ENCODE data around the gene CACNG4.
"Not testable (repeated sequence)": the region's sequence is repeated elsewhere in the genome, so short reads cannot be mapped to it uniquely, and the experiment has no call there.

CACNG4 gene

DNA sequence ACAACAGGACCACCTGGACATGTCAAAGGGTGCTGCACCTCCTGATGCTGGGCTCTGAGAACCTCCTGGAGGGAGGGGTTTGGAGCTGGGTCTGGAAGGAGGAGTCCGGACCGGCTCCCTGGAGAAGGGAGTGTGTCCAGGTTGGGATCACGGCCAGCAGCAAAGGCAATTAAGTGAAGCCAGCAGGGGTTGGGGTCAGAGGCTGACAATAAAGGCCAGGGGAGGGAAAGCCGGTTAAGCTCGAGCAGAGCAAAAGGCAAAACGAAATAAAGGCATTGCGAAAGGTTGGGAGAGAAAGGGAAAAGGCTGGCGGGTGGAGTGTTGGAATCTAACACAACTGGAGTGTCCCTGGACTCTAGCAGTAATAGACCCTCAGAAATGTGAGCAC is 992 bp upstream of the CACNG4 start:
- no peak for DNase-seq

DNA sequence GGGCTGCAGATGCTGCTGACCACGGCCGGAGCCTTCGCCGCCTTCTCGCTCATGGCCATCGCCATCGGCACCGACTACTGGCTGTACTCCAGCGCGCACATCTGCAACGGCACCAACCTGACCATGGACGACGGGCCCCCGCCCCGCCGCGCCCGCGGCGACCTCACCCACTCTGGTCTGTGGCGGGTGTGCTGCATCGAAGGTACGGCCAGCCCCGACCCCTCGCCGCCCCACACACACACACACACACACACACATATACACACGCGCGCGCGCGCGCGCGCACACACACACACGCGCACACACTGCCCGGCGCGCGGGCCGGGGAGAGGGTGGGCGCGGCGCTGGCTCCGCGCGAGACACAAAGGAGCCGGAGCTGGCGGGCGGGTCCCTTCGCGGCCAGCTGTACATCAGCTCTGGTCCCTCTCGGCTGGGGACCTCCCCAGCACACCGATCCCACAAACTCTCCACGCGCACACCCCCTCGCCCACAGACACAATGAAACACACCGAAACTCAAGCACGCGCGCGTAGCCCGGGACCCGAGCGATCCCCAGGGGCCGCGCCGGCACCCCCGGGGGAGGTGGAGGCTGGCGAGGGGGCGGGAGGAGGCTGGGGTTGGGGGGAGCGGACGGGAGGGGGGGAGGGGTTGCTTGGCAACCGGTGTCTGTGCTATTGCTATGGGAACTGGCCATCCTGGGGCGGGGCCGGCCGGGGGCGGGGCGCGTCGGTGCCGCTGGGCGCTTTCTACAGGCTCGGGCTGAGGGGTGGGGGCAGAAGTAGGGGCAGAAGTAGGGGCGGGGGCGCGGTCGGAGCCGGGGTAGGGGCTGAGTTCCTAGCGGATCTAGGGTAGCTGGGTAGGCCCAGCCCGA is 658 bp downstream of the CACNG4 start:
- peak in 33 of 58 donors; percentile 8 to 69 (median 35) for DNase-seq

DNA sequence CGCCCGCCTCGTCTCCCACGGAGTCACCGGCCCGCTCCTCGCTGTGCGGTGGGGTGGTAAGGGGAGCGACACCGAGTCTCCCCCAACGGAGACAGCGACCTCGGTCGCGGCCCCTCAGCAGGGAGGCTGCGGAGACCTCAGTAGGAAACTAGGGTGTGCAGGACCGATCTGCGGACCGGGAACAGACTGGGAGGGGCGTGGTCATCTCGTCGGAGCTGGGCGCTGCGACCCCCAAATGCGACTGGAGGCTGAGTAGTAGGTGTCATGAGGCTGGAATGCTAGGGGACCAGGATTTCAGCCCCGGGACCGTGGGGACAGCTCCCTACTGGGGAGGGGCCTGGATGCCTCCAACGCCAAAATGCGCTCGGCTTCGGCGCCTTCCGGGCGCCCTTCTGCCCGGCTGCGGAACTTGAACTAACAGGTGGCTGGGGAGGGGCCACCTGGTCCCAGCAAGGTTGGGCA is 1.3 kb downstream of the CACNG4 start:
- no peak for DNase-seq

DNA sequence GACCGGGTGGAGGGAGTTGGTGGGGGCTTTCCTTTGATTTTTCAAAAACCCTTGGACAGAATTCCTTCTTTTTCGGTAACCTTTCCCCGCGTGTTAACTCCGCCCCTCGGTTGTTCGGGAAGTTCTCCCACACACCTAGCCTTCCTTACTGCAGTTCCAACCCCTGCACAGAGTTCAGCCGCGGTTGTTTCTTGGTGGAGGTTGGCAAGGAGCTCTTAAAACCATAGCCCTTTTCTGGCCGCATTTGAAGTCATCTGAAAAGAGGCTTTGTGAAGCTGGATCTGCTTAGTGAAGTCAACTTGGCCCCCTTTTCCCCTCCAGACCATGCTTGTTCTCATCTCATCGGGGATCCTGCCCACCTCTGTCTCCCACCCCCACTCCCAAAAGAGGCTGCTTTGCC is 1.8 kb downstream of the CACNG4 start:
- DNase-seq: no peak

DNA sequence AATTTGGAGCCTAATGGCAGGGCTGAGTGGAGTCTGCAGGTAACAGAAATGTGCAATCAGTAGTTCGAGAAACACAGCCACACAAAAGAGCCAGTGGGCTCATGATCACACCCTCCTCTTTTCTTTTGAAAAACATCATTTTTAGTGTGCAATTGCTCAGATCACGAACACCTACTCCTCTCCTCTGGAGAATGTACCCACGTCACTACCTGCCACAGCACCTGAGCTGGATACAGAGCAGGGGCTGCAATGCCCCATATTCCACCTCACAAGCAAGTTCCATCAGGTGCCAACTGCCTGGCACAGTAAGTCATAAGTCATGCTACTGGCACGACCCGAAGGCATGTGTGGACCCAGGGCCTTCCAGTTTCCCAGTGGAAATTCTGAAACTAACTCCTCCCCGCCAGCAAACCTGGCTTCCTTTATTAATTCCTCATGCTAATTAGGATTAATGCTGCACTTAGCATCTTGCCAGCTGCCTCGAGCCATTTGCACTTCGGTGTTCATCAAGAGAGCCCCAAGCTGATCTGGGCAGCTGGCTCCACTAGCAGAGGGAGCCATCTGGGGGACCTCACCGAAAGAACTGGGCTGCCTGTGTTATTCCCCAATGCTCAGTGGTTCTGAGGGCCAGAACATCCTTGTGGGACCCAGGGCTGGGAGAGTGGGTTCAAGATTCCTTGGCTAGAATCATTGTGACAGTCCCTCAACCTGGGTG is 2.4 kb downstream of the CACNG4 start:
- peak in 2 of 58 donors; percentile 21 to 32 for DNase-seq

DNA sequence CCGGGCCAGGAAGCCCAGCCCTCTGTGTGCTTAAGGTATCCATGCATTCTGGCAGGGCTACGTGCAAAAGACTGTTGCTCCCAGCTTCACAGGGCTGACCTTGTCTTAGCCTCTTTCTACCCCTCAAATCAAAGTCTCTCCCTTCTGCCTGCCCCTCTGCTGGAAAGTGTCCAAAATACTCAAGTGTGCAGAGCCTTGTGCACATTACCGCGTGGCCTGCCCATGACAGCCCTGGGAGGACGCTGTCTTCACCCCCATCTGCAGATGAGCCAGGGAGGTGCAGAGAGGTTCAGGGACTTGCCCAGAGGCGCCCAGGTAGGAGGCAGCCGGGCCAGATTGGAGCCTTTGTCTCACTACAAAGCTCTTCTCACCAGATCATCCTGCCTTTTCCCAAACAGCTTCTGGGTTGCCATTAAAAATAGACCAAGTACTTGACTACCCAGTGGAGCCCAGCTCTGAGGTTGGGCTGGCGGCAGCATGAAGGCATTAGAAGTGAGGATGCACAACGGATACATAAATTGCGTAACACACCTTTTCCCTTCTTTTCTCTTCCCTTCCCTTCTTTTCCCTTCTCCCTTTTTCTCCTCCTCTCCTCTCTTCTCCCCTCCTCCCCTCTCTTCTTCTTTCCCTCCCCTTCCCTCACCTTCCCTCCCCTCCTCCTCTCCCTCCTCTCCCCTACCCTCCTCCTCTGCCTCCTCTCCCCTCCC is 3.5 kb downstream of the CACNG4 start:
- no peak for DNase-seq

DNA sequence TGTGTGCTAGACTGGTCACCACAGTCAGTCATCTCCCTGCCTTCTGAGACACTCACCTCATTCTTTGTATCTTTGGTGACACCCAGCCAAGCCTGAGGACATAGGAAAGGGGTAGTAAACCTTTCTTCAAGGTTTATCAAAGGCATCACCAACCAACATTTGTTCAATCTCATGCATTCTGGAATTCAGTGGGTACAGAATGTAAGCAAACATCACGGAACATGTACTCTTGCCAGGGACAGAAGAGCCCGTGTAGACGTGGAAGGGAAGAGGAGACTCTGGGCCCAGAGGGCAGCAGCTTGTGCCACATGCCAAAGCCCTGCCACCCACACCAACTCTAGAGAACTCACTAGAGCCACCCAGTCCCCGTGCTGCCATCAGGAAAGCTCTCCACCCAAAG is 4.4 kb downstream of the CACNG4 start:
- DNase-seq: no peak

DNA sequence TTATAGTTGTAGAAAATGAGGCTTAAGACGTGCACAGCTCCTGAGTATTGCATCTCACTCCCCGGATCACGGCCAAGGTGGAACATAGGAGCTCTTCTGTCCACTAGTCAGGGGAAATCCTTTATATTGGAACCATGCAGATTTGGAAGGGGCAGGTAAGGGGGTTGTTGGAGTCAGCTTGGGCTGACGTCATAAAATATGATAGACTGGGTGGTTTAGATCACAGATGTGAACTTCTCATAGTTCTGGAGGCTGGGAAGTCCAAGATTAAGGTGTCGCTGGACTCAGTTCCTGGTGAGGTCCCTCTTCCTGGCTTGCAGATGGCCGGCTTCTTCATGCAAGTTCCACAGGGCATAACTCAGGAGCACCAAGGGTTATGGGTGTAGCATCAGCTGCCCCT is 5.6 kb downstream of the CACNG4 start:
- DNase-seq: no peak

DNA sequence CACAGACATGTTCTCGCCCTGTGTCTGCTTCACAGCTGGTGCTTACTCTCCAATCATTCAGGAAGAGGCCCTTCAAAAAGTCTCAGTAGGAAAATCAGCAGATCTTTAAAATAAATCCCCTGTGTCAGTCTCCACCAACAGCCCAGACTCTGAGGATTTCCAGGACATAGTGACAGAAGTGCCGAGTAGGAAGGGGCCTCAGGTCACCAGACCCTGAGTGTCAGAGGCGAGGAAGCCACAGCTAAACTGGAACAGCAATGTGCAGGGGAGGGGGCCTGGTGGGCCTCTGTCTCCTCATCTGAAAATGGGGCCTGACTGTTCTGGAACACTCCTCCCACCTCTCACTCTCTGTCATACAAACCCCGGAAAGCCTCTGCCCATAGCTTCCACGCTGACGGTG is 6.3 kb downstream of the CACNG4 start:
- no peak for DNase-seq

DNA sequence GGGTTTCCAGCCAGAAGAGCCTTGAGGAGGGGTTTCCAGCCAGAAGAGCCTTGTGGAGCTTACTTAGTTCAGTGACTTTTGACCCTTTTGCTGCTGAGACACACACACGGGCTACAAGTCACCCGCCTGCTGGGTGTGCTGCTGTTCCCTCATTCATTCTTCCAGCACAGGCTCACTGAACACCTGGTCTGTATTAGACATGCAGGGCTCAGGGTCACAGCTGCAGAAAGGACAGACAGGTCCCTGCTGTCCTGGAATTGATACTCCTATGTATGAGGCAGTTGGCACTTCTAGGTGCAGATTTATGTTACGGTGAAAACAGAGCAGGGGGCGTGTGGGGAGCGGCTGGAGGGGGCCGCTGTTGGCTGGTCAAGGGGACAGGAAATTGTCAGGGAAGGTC is 6.8 kb downstream of the CACNG4 start:
- no peak for DNase-seq

DNA sequence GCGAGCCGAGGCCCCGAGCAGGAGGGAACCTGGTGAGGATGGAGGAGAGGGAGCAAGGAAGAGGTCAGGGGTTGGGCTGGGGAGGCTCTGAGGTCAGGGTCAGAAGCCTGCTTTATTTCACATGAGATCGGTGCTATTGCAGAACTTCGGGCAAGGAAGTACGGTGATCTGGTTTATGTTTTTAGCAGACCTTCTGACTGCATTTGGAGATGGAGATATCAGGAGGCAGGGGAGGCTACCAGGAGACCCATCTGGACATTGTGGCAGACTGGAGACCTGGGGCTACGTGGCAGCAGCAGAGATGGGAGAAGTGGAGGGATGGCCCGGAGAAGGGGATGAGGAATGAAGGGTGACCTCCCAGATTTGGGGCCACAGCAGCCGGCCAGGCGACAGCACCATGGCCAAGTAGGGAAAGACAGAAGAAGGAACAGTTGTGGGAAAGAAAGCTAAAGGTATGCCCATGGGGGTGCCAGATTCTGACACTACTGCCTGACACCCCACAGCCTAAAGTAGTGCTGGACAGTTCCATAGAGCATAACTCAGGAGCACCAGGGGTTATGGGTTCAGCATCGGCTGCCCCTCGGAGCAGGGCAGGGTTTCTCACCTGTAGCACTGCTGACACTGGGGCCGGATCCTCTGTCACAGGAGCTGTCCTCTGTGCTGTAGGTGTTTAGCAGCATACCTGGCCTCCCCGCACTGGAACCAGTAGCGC is 7.4 kb downstream of the CACNG4 start:
- no peak for DNase-seq

DNA sequence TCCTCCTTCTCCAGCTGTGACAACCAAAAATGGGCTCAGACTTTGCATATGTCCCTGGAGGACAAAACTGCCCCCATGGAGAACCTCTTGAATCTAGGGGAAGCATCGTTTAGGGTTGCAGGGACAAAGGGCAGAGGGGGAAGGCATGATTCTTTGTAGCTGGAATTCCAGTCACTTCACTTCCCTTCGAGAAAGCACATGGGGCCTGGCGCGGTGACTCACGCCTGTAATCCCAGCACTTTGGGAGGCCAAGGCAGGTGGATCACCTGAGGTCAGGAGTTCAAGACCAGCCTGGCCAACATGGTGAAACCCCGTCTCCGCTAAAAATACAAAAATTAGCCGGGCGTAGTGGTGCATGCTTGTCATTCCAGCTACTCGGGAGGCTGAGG is 7.9 kb downstream of the CACNG4 start:
- DNase-seq: not testable (repeated sequence)

DNA sequence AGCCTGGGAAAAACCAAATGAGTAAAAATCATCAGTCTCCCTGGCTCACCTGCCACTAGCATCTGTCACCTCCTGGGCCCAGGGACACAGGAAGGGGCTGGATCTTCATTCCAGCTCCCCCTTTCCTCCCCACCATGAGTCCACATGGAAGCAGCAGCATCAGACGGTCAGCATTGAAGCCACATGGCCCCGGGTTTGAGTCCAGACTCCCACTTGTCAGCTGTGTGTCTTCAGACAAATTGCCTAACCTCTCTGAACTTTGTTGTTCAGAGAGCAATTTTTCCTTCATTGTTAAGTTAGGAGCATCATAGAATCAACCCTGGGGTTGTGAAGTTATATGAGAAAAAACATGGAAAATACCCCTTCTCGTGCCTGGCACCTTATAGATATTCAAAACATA is 10.7 kb downstream of the CACNG4 start:
- no peak for DNase-seq

DNA sequence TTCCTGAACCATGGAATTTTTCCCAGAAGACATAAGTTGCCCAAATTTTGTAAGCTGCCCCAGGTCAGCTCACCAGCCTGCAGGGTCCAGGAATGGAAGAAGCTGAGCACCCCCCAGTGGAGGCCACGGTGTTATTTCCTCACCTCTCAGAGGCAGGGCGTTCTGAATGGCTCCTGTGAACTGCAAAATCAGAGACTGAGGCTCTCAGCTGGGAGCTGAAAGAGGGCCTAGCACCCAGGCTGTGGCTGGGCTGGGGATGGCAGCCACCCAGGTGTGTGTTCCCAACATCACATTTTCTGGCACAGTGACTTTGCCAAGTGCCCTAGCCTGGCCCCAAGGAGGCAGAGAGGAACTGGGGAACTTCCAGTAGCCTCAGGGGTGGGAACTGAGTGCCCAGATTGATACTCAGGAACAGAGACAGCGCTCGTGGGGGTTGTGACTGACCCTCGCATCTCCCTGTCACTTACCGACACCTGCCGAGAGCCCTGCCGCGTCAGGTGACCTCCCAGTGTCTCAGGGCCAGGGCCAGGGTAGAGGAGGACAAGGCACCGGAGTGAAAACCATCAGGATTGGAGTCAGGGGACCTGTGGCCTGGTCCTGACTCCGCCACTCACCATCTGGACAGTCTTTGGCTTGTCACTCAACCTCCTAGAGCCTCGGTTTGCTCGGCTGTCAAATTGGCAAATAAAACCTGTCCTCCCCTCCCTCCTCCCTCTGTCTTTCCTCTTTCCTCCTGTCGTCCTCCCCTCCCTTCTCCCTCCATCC is 11.3 kb downstream of the CACNG4 start:
- peak in 9 of 58 donors; percentile 9 to 30 (median 21) for DNase-seq

DNA sequence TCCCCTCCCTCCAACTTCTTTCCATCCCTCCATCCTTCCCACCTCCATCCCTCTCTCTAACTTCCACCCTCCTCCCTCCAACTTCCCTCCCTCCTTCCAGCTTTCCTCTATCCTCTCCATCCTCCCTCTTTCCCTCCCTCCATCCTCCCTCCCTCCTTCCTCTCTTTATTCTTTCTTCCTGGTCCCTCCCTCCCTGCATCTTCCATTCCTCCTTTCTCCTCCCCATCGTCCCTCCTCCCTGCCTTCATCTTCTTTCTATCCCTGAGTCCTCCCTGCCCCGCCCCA is 11.8 kb downstream of the CACNG4 start:
- no peak for DNase-seq

DNA sequence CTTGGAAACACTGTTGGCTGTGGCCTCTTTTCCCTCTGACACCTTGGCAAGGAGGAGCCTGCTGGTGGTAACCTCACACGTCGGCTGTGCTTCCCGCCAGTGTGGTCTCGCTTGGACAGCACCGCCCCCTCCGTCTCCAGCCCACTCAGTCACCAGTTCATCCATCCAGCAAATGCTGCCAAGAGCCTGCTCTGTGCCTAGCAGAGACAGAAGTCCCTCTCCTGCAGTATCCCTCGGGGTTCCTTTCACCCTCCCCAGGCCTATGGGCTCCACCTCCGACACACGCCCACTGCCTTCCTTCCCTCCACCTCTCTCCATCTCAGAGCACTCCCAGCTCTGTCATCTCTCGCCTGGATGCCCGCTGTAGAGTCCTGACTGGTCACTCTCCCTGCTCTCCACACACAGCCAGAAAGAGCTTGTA is 12.3 kb downstream of the CACNG4 start:
- peak in 7 of 58 donors; percentile 4 to 32 (median 19) for DNase-seq

DNA sequence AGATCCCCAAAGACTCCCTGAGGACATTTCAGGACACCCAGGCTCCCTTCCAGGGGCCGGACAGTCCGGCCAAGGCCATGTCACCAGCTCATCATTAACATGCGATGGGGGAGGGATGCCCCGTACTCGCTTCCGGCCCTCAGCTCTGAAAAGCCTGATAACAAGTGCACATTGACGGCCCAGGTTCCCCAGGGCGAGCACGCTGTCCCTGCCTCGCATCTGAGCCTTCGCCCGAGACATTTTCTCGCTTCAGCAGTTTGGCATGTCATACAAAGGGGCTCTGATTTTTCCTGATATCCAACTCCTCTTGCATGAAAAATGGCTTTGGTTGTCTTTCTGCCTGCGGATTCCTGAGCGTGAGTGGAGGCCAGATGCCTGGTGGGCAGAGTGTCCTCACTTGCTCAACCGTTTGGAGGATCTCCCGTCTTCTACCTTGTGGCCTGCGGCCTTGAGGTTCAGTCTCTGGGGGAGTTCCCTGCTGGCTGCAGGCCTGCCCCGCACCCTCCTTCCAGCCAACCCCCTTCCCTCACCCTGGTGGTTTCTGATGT is 14.1 kb downstream of the CACNG4 start:
- DNase-seq: peak in 24 of 58 donors; percentile 5 to 77 (median 28)

DNA sequence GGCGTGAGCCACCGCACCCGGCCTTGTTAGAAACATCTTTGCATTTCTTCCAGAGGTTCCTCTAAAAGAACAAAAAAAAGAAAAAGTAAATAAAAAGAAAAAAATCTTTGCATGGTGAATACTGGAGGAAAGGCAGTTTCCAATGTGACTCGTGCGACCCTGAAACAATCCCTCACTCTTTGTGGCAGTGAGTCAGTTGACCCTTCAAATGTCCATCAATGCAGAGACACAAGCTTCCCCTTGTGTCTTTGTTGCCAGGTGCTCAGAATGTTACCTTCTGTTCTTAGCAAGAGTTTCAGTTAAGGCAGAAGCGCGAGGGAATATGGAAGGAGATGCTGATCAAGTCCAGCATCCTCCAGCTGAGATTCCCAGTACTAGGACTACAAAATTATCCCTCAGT is 16.4 kb downstream of the CACNG4 start:
- DNase-seq: no peak

DNA sequence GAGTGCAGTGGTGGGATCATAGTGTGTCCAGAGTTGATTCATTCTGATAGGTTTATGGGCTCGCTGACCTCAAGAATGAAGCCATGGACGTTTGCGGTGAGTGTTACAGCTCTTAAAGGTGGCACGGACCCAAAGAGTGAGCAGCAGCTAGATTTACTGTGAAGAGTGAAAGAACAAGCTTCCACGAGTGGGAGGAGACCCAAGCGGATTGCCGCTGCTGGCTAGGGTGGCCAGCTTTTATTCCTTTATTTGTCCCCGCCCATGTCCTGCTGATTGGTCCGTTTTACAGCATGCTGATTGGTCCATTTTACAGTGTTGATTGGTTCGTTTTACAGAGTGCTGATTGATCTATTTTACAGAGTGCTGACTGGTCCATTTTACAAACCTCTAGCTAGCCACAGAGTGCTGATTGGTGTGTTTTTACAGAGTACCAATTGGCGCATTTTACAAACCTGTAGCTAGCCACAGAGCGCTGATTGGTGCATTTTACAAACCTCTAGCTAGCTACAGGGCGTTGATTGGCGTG is 17.5 kb downstream of the CACNG4 start:
- DNase-seq: peak in 1 of 58 donors; percentile 12

DNA sequence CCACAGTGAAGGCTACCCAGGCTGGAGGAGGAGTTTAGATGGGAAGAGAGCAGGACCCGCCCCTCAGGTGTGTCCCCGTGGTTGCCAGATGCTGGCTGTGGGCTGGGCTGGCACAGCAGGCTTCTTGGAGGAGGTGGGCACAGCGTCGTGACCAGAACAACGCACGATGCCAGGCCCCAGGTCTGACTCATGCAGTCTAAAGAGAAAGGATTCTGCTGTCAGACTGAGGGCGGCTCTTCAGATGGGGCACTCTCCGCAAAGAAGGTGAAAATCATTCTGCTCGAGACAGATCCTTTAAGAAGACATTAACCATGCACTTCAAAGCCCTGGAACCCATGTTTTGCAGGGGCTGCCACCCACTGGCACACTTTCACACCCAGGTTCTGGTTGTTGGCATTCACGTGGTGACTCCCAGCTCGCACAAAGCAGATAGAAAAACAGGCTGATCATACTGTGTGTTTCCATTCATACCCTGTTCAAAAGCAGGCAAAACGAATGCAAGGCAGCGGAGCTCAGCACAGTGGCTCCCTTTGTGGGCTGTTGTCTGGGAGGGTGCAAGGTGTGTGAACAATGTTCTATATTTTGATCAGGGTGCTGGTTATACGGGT is 19.0 kb downstream of the CACNG4 start:
- DNase-seq: peak in 23 of 58 donors; percentile 11 to 79 (median 38)
